Activated CD4-positive, CD25-positive, alpha-beta regulatory T cell (primary cell): Measurements from ENCODE around the gene MAVS.
"Not testable (repeated sequence)": the region's sequence is repeated elsewhere in the genome, so short reads cannot be mapped to it uniquely, and the experiment has no call there.

Experiments
- DNase-seq, 4 experiments: peaks; one replicate each; lab custom pipeline; 2025; lab: John Stamatoyannopoulos, UW

Gene MAVS

GRCh38 chr20:3854462-3854871 lies 7.8 kb downstream of the MAVS start:
- DNase-seq, result no peak

GRCh38 chr20:3857405-3857804 lies 10.8 kb downstream of the MAVS start:
- DNase-seq, result no peak

- DNase-seq, result no peak
These were observed 12.1 kb downstream of the MAVS start for GRCh38 chr20:3858689-3859088.

- DNase-seq, result no peak
These were observed 14.6 kb downstream of the MAVS start for GRCh38 chr20:3861191-3861590.

GRCh38 chr20:3862333-3862732 lies 15.7 kb downstream of the MAVS start:
- no peak for DNase-seq

GRCh38 chr20:3863317-3863716 lies 16.7 kb downstream of the MAVS start:
- no peak for DNase-seq

GRCh38 chr20:3864518-3864917 lies 17.9 kb downstream of the MAVS start:
- DNase-seq, result no peak

- no peak for DNase-seq
These were observed 18.7 kb downstream of the MAVS start for GRCh38 chr20:3865152-3865886.

- DNase-seq, result no peak
These were observed 19.3 kb downstream of the MAVS start for GRCh38 chr20:3865887-3866407.

GRCh38 chr20:3866464-3866863 lies 19.8 kb downstream of the MAVS start:
- no peak for DNase-seq

GRCh38 chr20:3867802-3868201 lies 21.2 kb downstream of the MAVS start:
- DNase-seq, result no peak

GRCh38 chr20:3869839-3870634 lies 23.4 kb downstream of the MAVS start:
- no peak for DNase-seq

- no peak for DNase-seq
These were observed 25.1 kb downstream of the MAVS start for GRCh38 chr20:3871550-3872265.

GRCh38 chr20:3873507-3873906 lies 26.9 kb downstream of the MAVS start:
- DNase-seq, result no peak

- no peak for DNase-seq
These were observed 27.7 kb downstream of the MAVS start for GRCh38 chr20:3874194-3874844.

GRCh38 chr20:3875378-3875974 lies 28.8 kb downstream of the MAVS start:
- no peak for DNase-seq

- no peak for DNase-seq
These were observed 29.4 kb downstream of the MAVS start for GRCh38 chr20:3876000-3876399.

- no peak for DNase-seq
These were observed 30.0 kb downstream of the MAVS start for GRCh38 chr20:3876676-3877075.

- not testable (repeated sequence) for DNase-seq
These were observed 32.3 kb downstream of the MAVS start for GRCh38 chr20:3878921-3879274.

GRCh38 chr20:3885715-3886114 lies 39.1 kb downstream of the MAVS start:
- DNase-seq, result no peak

- DNase-seq, result no peak
These were observed 41.4 kb downstream of the MAVS start for GRCh38 chr20:3887876-3888620.
